ENCODE results near the gene DENND6B.
"Not testable (repeated sequence)": the region's sequence is repeated elsewhere in the genome, so short reads cannot be mapped to it uniquely, and the experiment has no call there.

The DENND6B gene

GRCh38 chr22:50338042-50338573 is 11.3 kb upstream of the DENND6B start:
- no peak for ATAC-seq
- no peak for TF ChIP-seq SNAI2 (CRISPR knock-in tag; IDR thresholded peaks at IDR 0.05)
- TF ChIP-seq ZNF8 (CRISPR knock-in tag; IDR thresholded peaks at IDR 0.05): no peak
- no peak for TF ChIP-seq ISL1 (CRISPR knock-in tag; IDR thresholded peaks at IDR 0.05)
- no peak for TF ChIP-seq ZC3H10 (CRISPR knock-in tag; IDR thresholded peaks at IDR 0.05)
- no peak for TF ChIP-seq ZFP3 (CRISPR knock-in tag; IDR thresholded peaks at IDR 0.05)
- TF ChIP-seq TOX (CRISPR knock-in tag; IDR thresholded peaks at IDR 0.05; ENCODE audit: borderline replicate concordance): no peak
- TF ChIP-seq, protein P1, sequence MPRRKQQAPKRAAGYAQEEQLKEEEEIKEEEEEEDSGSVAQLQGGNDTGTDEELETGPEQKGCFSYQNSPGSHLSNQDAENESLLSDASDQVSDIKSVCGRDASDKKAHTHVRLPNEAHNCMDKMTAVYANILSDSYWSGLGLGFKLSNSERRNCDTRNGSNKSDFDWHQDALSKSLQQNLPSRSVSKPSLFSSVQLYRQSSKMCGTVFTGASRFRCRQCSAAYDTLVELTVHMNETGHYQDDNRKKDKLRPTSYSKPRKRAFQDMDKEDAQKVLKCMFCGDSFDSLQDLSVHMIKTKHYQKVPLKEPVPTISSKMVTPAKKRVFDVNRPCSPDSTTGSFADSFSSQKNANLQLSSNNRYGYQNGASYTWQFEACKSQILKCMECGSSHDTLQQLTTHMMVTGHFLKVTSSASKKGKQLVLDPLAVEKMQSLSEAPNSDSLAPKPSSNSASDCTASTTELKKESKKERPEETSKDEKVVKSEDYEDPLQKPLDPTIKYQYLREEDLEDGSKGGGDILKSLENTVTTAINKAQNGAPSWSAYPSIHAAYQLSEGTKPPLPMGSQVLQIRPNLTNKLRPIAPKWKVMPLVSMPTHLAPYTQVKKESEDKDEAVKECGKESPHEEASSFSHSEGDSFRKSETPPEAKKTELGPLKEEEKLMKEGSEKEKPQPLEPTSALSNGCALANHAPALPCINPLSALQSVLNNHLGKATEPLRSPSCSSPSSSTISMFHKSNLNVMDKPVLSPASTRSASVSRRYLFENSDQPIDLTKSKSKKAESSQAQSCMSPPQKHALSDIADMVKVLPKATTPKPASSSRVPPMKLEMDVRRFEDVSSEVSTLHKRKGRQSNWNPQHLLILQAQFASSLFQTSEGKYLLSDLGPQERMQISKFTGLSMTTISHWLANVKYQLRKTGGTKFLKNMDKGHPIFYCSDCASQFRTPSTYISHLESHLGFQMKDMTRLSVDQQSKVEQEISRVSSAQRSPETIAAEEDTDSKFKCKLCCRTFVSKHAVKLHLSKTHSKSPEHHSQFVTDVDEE (CRISPR knock-in tag; IDR thresholded peaks at IDR 0.05): no peak
- TF ChIP-seq ZNF565 (CRISPR knock-in tag; conservative IDR thresholded peaks at IDR 0.05; ENCODE audit: low read depth): no peak
- no peak for TF ChIP-seq GLIS3 (CRISPR knock-in tag; IDR thresholded peaks at IDR 0.05)
- no peak for TF ChIP-seq ZFP30 (CRISPR knock-in tag; IDR thresholded peaks at IDR 0.05)
- no peak for TF ChIP-seq ESRRG (CRISPR knock-in tag; IDR thresholded peaks at IDR 0.05)
- TF ChIP-seq, protein P2, sequence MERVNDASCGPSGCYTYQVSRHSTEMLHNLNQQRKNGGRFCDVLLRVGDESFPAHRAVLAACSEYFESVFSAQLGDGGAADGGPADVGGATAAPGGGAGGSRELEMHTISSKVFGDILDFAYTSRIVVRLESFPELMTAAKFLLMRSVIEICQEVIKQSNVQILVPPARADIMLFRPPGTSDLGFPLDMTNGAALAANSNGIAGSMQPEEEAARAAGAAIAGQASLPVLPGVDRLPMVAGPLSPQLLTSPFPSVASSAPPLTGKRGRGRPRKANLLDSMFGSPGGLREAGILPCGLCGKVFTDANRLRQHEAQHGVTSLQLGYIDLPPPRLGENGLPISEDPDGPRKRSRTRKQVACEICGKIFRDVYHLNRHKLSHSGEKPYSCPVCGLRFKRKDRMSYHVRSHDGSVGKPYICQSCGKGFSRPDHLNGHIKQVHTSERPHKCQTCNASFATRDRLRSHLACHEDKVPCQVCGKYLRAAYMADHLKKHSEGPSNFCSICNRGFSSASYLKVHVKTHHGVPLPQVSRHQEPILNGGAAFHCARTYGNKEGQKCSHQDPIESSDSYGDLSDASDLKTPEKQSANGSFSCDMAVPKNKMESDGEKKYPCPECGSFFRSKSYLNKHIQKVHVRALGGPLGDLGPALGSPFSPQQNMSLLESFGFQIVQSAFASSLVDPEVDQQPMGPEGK (CRISPR knock-in tag; IDR thresholded peaks at IDR 0.05; ENCODE audit: borderline replicate concordance): no peak
- TF ChIP-seq POU6F1 (CRISPR knock-in tag; IDR thresholded peaks at IDR 0.05; ENCODE audit: borderline replicate concordance, low read depth): no peak
- no peak for TF ChIP-seq RARB (CRISPR knock-in tag; IDR thresholded peaks at IDR 0.05)
- no peak for TF ChIP-seq BACH2 (CRISPR knock-in tag; IDR thresholded peaks at IDR 0.05; ENCODE audit: borderline replicate concordance)
- TF ChIP-seq ZNF70 (CRISPR knock-in tag; IDR thresholded peaks at IDR 0.05): no peak
- TF ChIP-seq TCF4 (CRISPR knock-in tag; IDR thresholded peaks at IDR 0.05; ENCODE audit: borderline replicate concordance): no peak
- TF ChIP-seq CREB5 (CRISPR knock-in tag; IDR thresholded peaks at IDR 0.05; ENCODE audit: low read depth): no peak
- TF ChIP-seq PPARA (CRISPR knock-in tag; IDR thresholded peaks at IDR 0.05; ENCODE audit: borderline replicate concordance): no peak

GRCh38 chr22:50337262-50338041 is 10.6 kb upstream of the DENND6B start:
- no peak for ATAC-seq
- TF ChIP-seq, protein P2 (CRISPR knock-in tag; IDR thresholded peaks at IDR 0.05; ENCODE audit: borderline replicate concordance): no peak
- TF ChIP-seq CSRNP3 (CRISPR knock-in tag; IDR thresholded peaks at IDR 0.05) (no peak), ARNTL (CRISPR knock-in tag; IDR thresholded peaks at IDR 0.05; ENCODE audit: borderline replicate concordance, low read depth) (no peak), PPARA (CRISPR knock-in tag; IDR thresholded peaks at IDR 0.05; ENCODE audit: borderline replicate concordance) (no peak), TCF4 (CRISPR knock-in tag; IDR thresholded peaks at IDR 0.05; ENCODE audit: borderline replicate concordance) (no peak), SNAI2 (CRISPR knock-in tag; IDR thresholded peaks at IDR 0.05) (no peak), ZFP30 (CRISPR knock-in tag; IDR thresholded peaks at IDR 0.05) (no peak)

DNA sequence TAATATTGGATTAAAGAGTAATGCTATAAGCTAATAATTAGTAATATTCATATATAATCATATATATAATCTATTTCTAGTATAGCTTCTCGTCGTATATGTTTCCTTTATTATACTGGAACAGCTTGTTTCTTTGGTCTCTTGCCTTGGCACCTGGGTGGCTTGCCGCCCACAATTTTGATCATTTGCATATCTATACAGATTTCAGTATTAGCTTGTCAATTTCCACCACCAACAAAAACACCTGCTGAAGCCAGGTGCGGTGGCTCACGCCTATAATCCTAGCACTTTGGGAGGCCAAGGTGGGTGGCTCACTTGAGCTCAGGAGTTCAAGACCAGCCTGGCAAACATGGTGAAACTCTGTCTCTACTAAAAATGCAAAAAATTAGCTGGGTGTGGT is 7.6 kb upstream of the DENND6B start:
- ATAC-seq: not testable (repeated sequence)
